IPS-18a (cell line): ENCODE measurements around the gene PCCA.
"Not testable (repeated sequence)": the region's sequence is repeated elsewhere in the genome, so short reads cannot be mapped to it uniquely, and the experiment has no call there.

Experiments used
- H3K27ac ChIP-seq: one replicate; pipeline ENCODE4 v1.5.1; 2013; ENCODE audit warnings: low read length
- H3K27me3 ChIP-seq: one replicate; pipeline ENCODE4 v1.6.1; 2013; ENCODE audit warnings: mild to moderate bottlenecking, low read length; ENCODE audit not compliant: control insufficient read depth, insufficient read depth
- H3K36me3 ChIP-seq: one replicate; pipeline ENCODE4 v1.6.1; 2013; ENCODE audit warnings: low read depth, low read length; ENCODE audit not compliant: control insufficient read depth
- H3K4me1 ChIP-seq: one replicate; pipeline ENCODE4 v1.6.1; 2013; ENCODE audit warnings: low read depth, low read length; ENCODE audit not compliant: control insufficient read depth
- H3K4me3 ChIP-seq: one replicate; pipeline ENCODE4 v1.5.1; 2013; ENCODE audit warnings: low read length
- H3K9ac ChIP-seq: one replicate; pipeline ENCODE4 v1.6.1; 2013; ENCODE audit warnings: mild to moderate bottlenecking, low read length, moderate library complexity
- H3K9me3 ChIP-seq: one replicate; pipeline ENCODE4 v1.6.1; 2013; ENCODE audit warnings: low read depth, low read length; ENCODE audit not compliant: control insufficient read depth

The PCCA gene

GRCh38 chr13:100382785-100383184 lies 293.9 kb downstream of the PCCA start:
- Histone ChIP-seq H3K9ac (no peak overlapping the region), H3K9me3 (no peaks in the 10 kb centered on the region), H3K4me1 (no peaks in the 10 kb centered on the region), H3K27me3 (no peaks in the 10 kb centered on the region), H3K27ac (no peak overlapping the region), H3K36me3 (peaks cover 5% of the 10 kb centered on the region), H3K4me3 (no peak overlapping the region)

GRCh38 chr13:100387416-100387815 lies 298.5 kb downstream of the PCCA start:
- H3K4me3 ChIP-seq: no peak overlapping the region
- no peaks in the 10 kb centered on the region for H3K4me1 ChIP-seq
- H3K27ac ChIP-seq: no peak overlapping the region
- peaks cover 5% of the 10 kb centered on the region for H3K36me3 ChIP-seq
- H3K27me3 ChIP-seq: no peaks in the 10 kb centered on the region
- H3K9ac ChIP-seq: no peak overlapping the region
- H3K9me3 ChIP-seq: no peaks in the 10 kb centered on the region

GRCh38 chr13:100388150-100388549 lies 299.3 kb downstream of the PCCA start:
- H3K4me3 ChIP-seq, H3K9me3 ChIP-seq, H3K27ac ChIP-seq, H3K4me1 ChIP-seq, H3K27me3 ChIP-seq, H3K9ac ChIP-seq, H3K36me3 ChIP-seq: not testable (repeated sequence)

- Histone ChIP-seq H3K27ac (no peak overlapping the region), H3K36me3 (peaks cover 5% of the 10 kb centered on the region), H3K4me3 (no peak overlapping the region), H3K9me3 (no peaks in the 10 kb centered on the region), H3K9ac (no peak overlapping the region), H3K27me3 (no peaks in the 10 kb centered on the region), H3K4me1 (peaks cover 2% of the 10 kb centered on the region)
Measured at GRCh38 chr13:100388923-100389322, 300.0 kb downstream of the PCCA start.

GRCh38 chr13:100389617-100390016 lies 300.7 kb downstream of the PCCA start:
- no peak overlapping the region for H3K4me3 ChIP-seq
- H3K9me3 ChIP-seq: no peaks in the 10 kb centered on the region
- H3K36me3 ChIP-seq: peaks cover 5% of the 10 kb centered on the region
- no peak overlapping the region for H3K9ac ChIP-seq
- no peak overlapping the region for H3K27ac ChIP-seq
- H3K4me1 ChIP-seq: peaks cover 4% of the 10 kb centered on the region
- H3K27me3 ChIP-seq: no peaks in the 10 kb centered on the region

GRCh38 chr13:100392709-100393630 lies 304.1 kb downstream of the PCCA start:
- Histone ChIP-seq H3K9me3 (no peaks in the 10 kb centered on the region), H3K27ac (no peak overlapping the region), H3K4me1 (peaks cover 4% of the 10 kb centered on the region), H3K27me3 (no peaks in the 10 kb centered on the region), H3K9ac (no peak overlapping the region), H3K4me3 (no peak overlapping the region), H3K36me3 (no peaks in the 10 kb centered on the region)

- Histone ChIP-seq H3K27ac (no peak overlapping the region), H3K4me1 (peaks cover 4% of the 10 kb centered on the region), H3K36me3 (no peaks in the 10 kb centered on the region), H3K27me3 (no peaks in the 10 kb centered on the region), H3K9me3 (no peaks in the 10 kb centered on the region), H3K9ac (no peak overlapping the region), H3K4me3 (no peak overlapping the region)
Measured at GRCh38 chr13:100394005-100394695, 305.3 kb downstream of the PCCA start.

- Histone ChIP-seq H3K27me3 (no peaks in the 10 kb centered on the region), H3K9me3 (no peaks in the 10 kb centered on the region), H3K27ac (no peak overlapping the region)
Measured at GRCh38 chr13:100395698-100396373, 306.9 kb downstream of the PCCA start.

GRCh38 chr13:100396776-100397175 lies 307.9 kb downstream of the PCCA start:
- Histone ChIP-seq H3K27ac (no peak overlapping the region), H3K4me1 (peaks cover 4% of the 10 kb centered on the region), H3K9ac (no peak overlapping the region), H3K27me3 (no peaks in the 10 kb centered on the region), H3K36me3 (no peaks in the 10 kb centered on the region), H3K4me3 (no peak overlapping the region), H3K9me3 (no peaks in the 10 kb centered on the region)

More at GRCh38 chr13:100395698-100396373, 306.9 kb downstream of the PCCA start:
- H3K9ac ChIP-seq: no peak overlapping the region
- H3K36me3 ChIP-seq: no peaks in the 10 kb centered on the region
- peaks cover 4% of the 10 kb centered on the region for H3K4me1 ChIP-seq
- no peak overlapping the region for H3K4me3 ChIP-seq

- H3K9me3 ChIP-seq: no peaks in the 10 kb centered on the region
- no peak overlapping the region for H3K9ac ChIP-seq
- no peak overlapping the region for H3K4me3 ChIP-seq
- H3K36me3 ChIP-seq: no peaks in the 10 kb centered on the region
- H3K27ac ChIP-seq: no peak overlapping the region
- H3K4me1 ChIP-seq: peaks cover 4% of the 10 kb centered on the region
- H3K27me3 ChIP-seq: no peaks in the 10 kb centered on the region
Measured at GRCh38 chr13:100397627-100398026, 308.7 kb downstream of the PCCA start.

GRCh38 chr13:100398360-100398759 lies 309.5 kb downstream of the PCCA start:
- Histone ChIP-seq H3K9ac (no peak overlapping the region), H3K36me3 (no peaks in the 10 kb centered on the region), H3K9me3 (peaks cover 3% of the 10 kb centered on the region), H3K27ac (no peak overlapping the region), H3K4me1 (peaks cover 4% of the 10 kb centered on the region), H3K4me3 (no peak overlapping the region), H3K27me3 (no peaks in the 10 kb centered on the region)
